ENCODE results near the gene KLHL33.
A peak's percentile ranks its signal among the peaks of the same experiment; 100 is the strongest.
"Not testable (repeated sequence)": the region's sequence is repeated elsewhere in the genome, so short reads cannot be mapped to it uniquely, and the experiment has no call there.

The KLHL33 gene

GRCh38 chr14:20435582-20436362, at the start of gene KLHL33:
KLHL33 (minus strand) TSS chr14:20436166; CDS start chr14:20435811, 355 bp downstream.
- DNase-seq: no peak

- no peak for DNase-seq
These were observed 46.4 kb upstream of the KLHL33 start for GRCh38 chr14:20482382-20482781.

- DNase-seq: no peak
These were observed 42.9 kb upstream of the KLHL33 start for GRCh38 chr14:20478894-20479293.

GRCh38 chr14:20477211-20477876, 41.4 kb upstream of the KLHL33 start:
- peak; percentile 66 for DNase-seq

GRCh38 chr14:20476776-20477175, 40.8 kb upstream of the KLHL33 start:
- DNase-seq: no peak

- no peak for DNase-seq
These were observed 36.7 kb upstream of the KLHL33 start for GRCh38 chr14:20472536-20473169.

GRCh38 chr14:20470603-20470901, 34.6 kb upstream of the KLHL33 start:
- no peak for DNase-seq

- DNase-seq: peak; percentile 67
These were observed 34.1 kb upstream of the KLHL33 start for GRCh38 chr14:20469890-20470602.

- DNase-seq: peak; percentile 90
These were observed 33.4 kb upstream of the KLHL33 start, which contains the start of gene PNP for GRCh38 chr14:20469242-20469889. PNP (plus strand) TSS chr14:20469406; CDS start chr14:20469525, 119 bp downstream.

GRCh38 chr14:20468764-20469241, 32.8 kb upstream of the KLHL33 start:
- no peak for DNase-seq

GRCh38 chr14:20461225-20462141, 25.5 kb upstream of the KLHL33 start, which contains the start of gene PIP4P1:
PIP4P1 (minus strand) TSS chr14:20461434; CDS start chr14:20461325, 109 bp downstream.
- peak; percentile 98 for DNase-seq

- peak; percentile 74 for DNase-seq
These were observed 24.7 kb upstream of the KLHL33 start for GRCh38 chr14:20460458-20461224.

GRCh38 chr14:20458031-20458789, 22.2 kb upstream of the KLHL33 start:
- DNase-seq: no peak

GRCh38 chr14:20456971-20457370, 21.0 kb upstream of the KLHL33 start:
- DNase-seq: no peak

GRCh38 chr14:20455355-20456300, 19.7 kb upstream of the KLHL33 start:
- peak; percentile 78 for DNase-seq

- DNase-seq: peak; percentile 97
These were observed 18.8 kb upstream of the KLHL33 start, which contains the start of the genes APEX1 and OSGEP for GRCh38 chr14:20454516-20455354. APEX1 (plus strand) TSS chr14:20455226; CDS start chr14:20455646, 420 bp downstream. OSGEP (minus strand) TSS chr14:20454812; CDS start chr14:20454683, 129 bp downstream.

- not testable (repeated sequence) for DNase-seq
These were observed 16.9 kb upstream of the KLHL33 start for GRCh38 chr14:20452831-20453230.

Data from CD4-positive, alpha-beta T cell treated with Interleukin-17A for 4 hours (primary cell).